Measurements from ENCODE around the gene ANKRD40CL.

Gene ANKRD40CL

GRCh38 chr17:50778988-50779387 lies 11.7 kb upstream of the ANKRD40CL start:
- Mint-ChIP-seq H3K27me3 (peaks cover 8% of the 10 kb centered on the region), H3K4me3 (no peak overlapping the region), H3K9me3 (no peaks in the 10 kb centered on the region), H3K27ac (no peak overlapping the region), H3K4me1 (ENCODE audit: low read depth) (peaks cover 21% of the 10 kb centered on the region), H3K36me3 (ENCODE audit: low read depth) (no peaks in the 10 kb centered on the region)
- DNase-seq: no peak

GRCh38 chr17:50778471-50778870 lies 11.2 kb upstream of the ANKRD40CL start:
- no peak overlapping the region for H3K4me3 Mint-ChIP-seq
- H3K36me3 Mint-ChIP-seq (ENCODE audit: low read depth): no peaks in the 10 kb centered on the region
- no peak for DNase-seq
- H3K4me1 Mint-ChIP-seq (ENCODE audit: low read depth): peaks cover 21% of the 10 kb centered on the region
- H3K27ac Mint-ChIP-seq: no peak overlapping the region
- peaks cover 8% of the 10 kb centered on the region for H3K27me3 Mint-ChIP-seq
- no peaks in the 10 kb centered on the region for H3K9me3 Mint-ChIP-seq

- Mint-ChIP-seq H3K36me3 (ENCODE audit: low read depth) (no peaks in the 10 kb centered on the region), H3K4me1 (ENCODE audit: low read depth) (peaks cover 11% of the 10 kb centered on the region), H3K9me3 (no peaks in the 10 kb centered on the region), H3K27ac (no peak overlapping the region), H3K27me3 (no peaks in the 10 kb centered on the region), H3K4me3 (no peak overlapping the region)
- no peak for DNase-seq
These were observed 8.6 kb upstream of the ANKRD40CL start for GRCh38 chr17:50775926-50776325.

- Mint-ChIP-seq H3K9me3 (no peaks in the 10 kb centered on the region), H3K36me3 (ENCODE audit: low read depth) (no peaks in the 10 kb centered on the region), H3K4me3 (no peak overlapping the region), H3K4me1 (ENCODE audit: low read depth) (peaks cover 1% of the 10 kb centered on the region), H3K27me3 (no peaks in the 10 kb centered on the region), H3K27ac (no peak overlapping the region)
- no peak for DNase-seq
These were observed 7.0 kb upstream of the ANKRD40CL start for GRCh38 chr17:50774225-50774803.

GRCh38 chr17:50771991-50772785 lies 4.9 kb upstream of the ANKRD40CL start:
- no peaks in the 10 kb centered on the region for H3K9me3 Mint-ChIP-seq
- H3K4me3 Mint-ChIP-seq: no peak overlapping the region
- no peaks in the 10 kb centered on the region for H3K36me3 Mint-ChIP-seq (ENCODE audit: low read depth)
- DNase-seq: peak; percentile 13
- H3K27ac Mint-ChIP-seq: no peak overlapping the region
- no peaks in the 10 kb centered on the region for H3K4me1 Mint-ChIP-seq (ENCODE audit: low read depth)
- H3K27me3 Mint-ChIP-seq: peaks cover 2% of the 10 kb centered on the region

GRCh38 chr17:50770346-50770745 lies 3.0 kb upstream of the ANKRD40CL start:
- no peak overlapping the region for H3K4me3 Mint-ChIP-seq
- H3K9me3 Mint-ChIP-seq: no peaks in the 10 kb centered on the region

GRCh38 chr17:50769884-50770283 lies 2.6 kb upstream of the ANKRD40CL start:
- Mint-ChIP-seq H3K4me1 (ENCODE audit: low read depth) (no peaks in the 10 kb centered on the region), H3K9me3 (no peaks in the 10 kb centered on the region), H3K27ac (no peak overlapping the region), H3K4me3 (no peak overlapping the region), H3K27me3 (peaks cover 2% of the 10 kb centered on the region), H3K36me3 (ENCODE audit: low read depth) (no peaks in the 10 kb centered on the region)
- no peak for DNase-seq

More at GRCh38 chr17:50770346-50770745, 3.0 kb upstream of the ANKRD40CL start:
- Mint-ChIP-seq H3K27ac (no peak overlapping the region), H3K36me3 (ENCODE audit: low read depth) (no peaks in the 10 kb centered on the region), H3K4me1 (ENCODE audit: low read depth) (no peaks in the 10 kb centered on the region), H3K27me3 (peaks cover 2% of the 10 kb centered on the region)
- no peak for DNase-seq

- peaks cover 6% of the 10 kb centered on the region for H3K27me3 Mint-ChIP-seq
- no peaks in the 10 kb centered on the region for H3K9me3 Mint-ChIP-seq
These were observed 1.0 kb upstream of the ANKRD40CL start for GRCh38 chr17:50768346-50768761.

GRCh38 chr17:50767030-50767429 lies 288 bp downstream of the ANKRD40CL start:
- H3K4me3 Mint-ChIP-seq: no peak overlapping the region
- H3K4me1 Mint-ChIP-seq (ENCODE audit: low read depth): peaks cover 11% of the 10 kb centered on the region
- H3K27ac Mint-ChIP-seq: no peak overlapping the region
- peak; percentile 12 for DNase-seq
- H3K9me3 Mint-ChIP-seq: no peaks in the 10 kb centered on the region
- H3K36me3 Mint-ChIP-seq (ENCODE audit: low read depth): no peaks in the 10 kb centered on the region
- peaks cover 8% of the 10 kb centered on the region for H3K27me3 Mint-ChIP-seq

More at GRCh38 chr17:50768346-50768761, 1.0 kb upstream of the ANKRD40CL start:
- H3K27ac Mint-ChIP-seq: no peak overlapping the region
- peaks cover 4% of the 10 kb centered on the region for H3K4me1 Mint-ChIP-seq (ENCODE audit: low read depth)
- peak; percentile 21 for DNase-seq
- H3K36me3 Mint-ChIP-seq (ENCODE audit: low read depth): no peaks in the 10 kb centered on the region
- no peak overlapping the region for H3K4me3 Mint-ChIP-seq

GRCh38 chr17:50766222-50767023 lies 895 bp downstream of the ANKRD40CL start:
- DNase-seq: peak; percentile 14
- peaks cover 10% of the 10 kb centered on the region for H3K27me3 Mint-ChIP-seq
- H3K4me3 Mint-ChIP-seq: no peak overlapping the region
- no peak overlapping the region for H3K27ac Mint-ChIP-seq
- no peaks in the 10 kb centered on the region for H3K36me3 Mint-ChIP-seq (ENCODE audit: low read depth)
- H3K9me3 Mint-ChIP-seq: no peaks in the 10 kb centered on the region
- peaks cover 11% of the 10 kb centered on the region for H3K4me1 Mint-ChIP-seq (ENCODE audit: low read depth)

- peaks cover 11% of the 10 kb centered on the region for H3K4me1 Mint-ChIP-seq (ENCODE audit: low read depth)
- H3K27ac Mint-ChIP-seq: no peak overlapping the region
- peak; percentile 9 for DNase-seq
- H3K27me3 Mint-ChIP-seq: peaks cover 10% of the 10 kb centered on the region
- H3K4me3 Mint-ChIP-seq: no peak overlapping the region
- no peaks in the 10 kb centered on the region for H3K9me3 Mint-ChIP-seq
- no peaks in the 10 kb centered on the region for H3K36me3 Mint-ChIP-seq (ENCODE audit: low read depth)
These were observed 1.7 kb downstream of the ANKRD40CL start for GRCh38 chr17:50765454-50766221.

- peaks cover 11% of the 10 kb centered on the region for H3K4me1 Mint-ChIP-seq (ENCODE audit: low read depth)
- no peak overlapping the region for H3K27ac Mint-ChIP-seq
- no peak for DNase-seq
- H3K9me3 Mint-ChIP-seq: no peaks in the 10 kb centered on the region
- peaks cover 10% of the 10 kb centered on the region for H3K27me3 Mint-ChIP-seq
- no peaks in the 10 kb centered on the region for H3K36me3 Mint-ChIP-seq (ENCODE audit: low read depth)
- no peak overlapping the region for H3K4me3 Mint-ChIP-seq
These were observed 2.6 kb downstream of the ANKRD40CL start for GRCh38 chr17:50764734-50765149.

- Mint-ChIP-seq H3K4me1 (ENCODE audit: low read depth) (peaks cover 11% of the 10 kb centered on the region), H3K27me3 (peaks cover 10% of the 10 kb centered on the region), H3K36me3 (ENCODE audit: low read depth) (no peaks in the 10 kb centered on the region), H3K4me3 (no peak overlapping the region), H3K9me3 (no peaks in the 10 kb centered on the region), H3K27ac (no peak overlapping the region)
- DNase-seq: peak; percentile 3
These were observed 3.4 kb downstream of the ANKRD40CL start for GRCh38 chr17:50763716-50764475.
